Stimulated activated CD4-positive, alpha-beta T cell treated with anti-CD3 and anti-CD28 coated beads, Interleukin-15, amount 100 ng/mL, for 24 hours (primary cell): ENCODE measurements around the gene NAV3.

Experiments
- DNase-seq: peaks from one replicate; pipeline ENCODE4 v3.0.0-alpha.2; 2020

NAV3 gene

GRCh38 chr12:78143717-78144116 lies 313.0 kb downstream of the NAV3 start:
- DNase-seq: no peak

GRCh38 chr12:78145398-78145797 lies 314.7 kb downstream of the NAV3 start:
- no peak for DNase-seq

GRCh38 chr12:78146365-78146772 lies 315.7 kb downstream of the NAV3 start:
- no peak for DNase-seq

- DNase-seq: no peak
Measured at GRCh38 chr12:78149459-78149858, 318.8 kb downstream of the NAV3 start.

- no peak for DNase-seq
Measured at GRCh38 chr12:78155546-78155945, 324.9 kb downstream of the NAV3 start.

GRCh38 chr12:78156751-78157150 lies 326.1 kb downstream of the NAV3 start:
- DNase-seq: no peak

- DNase-seq: no peak
Measured at GRCh38 chr12:78157199-78157598, 326.5 kb downstream of the NAV3 start.

- DNase-seq: no peak
Measured at GRCh38 chr12:78164154-78164553, 333.5 kb downstream of the NAV3 start.

GRCh38 chr12:78167510-78167909 lies 336.8 kb downstream of the NAV3 start:
- no peak for DNase-seq

- DNase-seq: no peak
Measured at GRCh38 chr12:78171061-78171460, 340.4 kb downstream of the NAV3 start.

GRCh38 chr12:78176643-78177042 lies 345.9 kb downstream of the NAV3 start:
- no peak for DNase-seq

- no peak for DNase-seq
Measured at GRCh38 chr12:78177298-78177697, 346.6 kb downstream of the NAV3 start.

- no peak for DNase-seq
Measured at GRCh38 chr12:78179346-78179745, 348.7 kb downstream of the NAV3 start.

GRCh38 chr12:78181544-78182162 lies 351.0 kb downstream of the NAV3 start:
- no peak for DNase-seq

- DNase-seq: no peak
Measured at GRCh38 chr12:78183824-78184223, 353.1 kb downstream of the NAV3 start.

GRCh38 chr12:78185109-78185508 lies 354.4 kb downstream of the NAV3 start:
- no peak for DNase-seq

GRCh38 chr12:78185651-78186050 lies 355.0 kb downstream of the NAV3 start:
- DNase-seq: no peak

GRCh38 chr12:78186670-78187069 lies 356.0 kb downstream of the NAV3 start:
- no peak for DNase-seq

- DNase-seq: no peak
Measured at GRCh38 chr12:78187741-78188140, 357.0 kb downstream of the NAV3 start.

- no peak for DNase-seq
Measured at GRCh38 chr12:78189656-78190055, 359.0 kb downstream of the NAV3 start.

- DNase-seq: no peak
Measured at GRCh38 chr12:78191611-78192010, 360.9 kb downstream of the NAV3 start.

GRCh38 chr12:78192979-78193378 lies 362.3 kb downstream of the NAV3 start:
- no peak for DNase-seq

GRCh38 chr12:78194448-78194847 lies 363.8 kb downstream of the NAV3 start:
- DNase-seq: no peak

GRCh38 chr12:78198896-78199295 lies 368.2 kb downstream of the NAV3 start:
- no peak for DNase-seq

- no peak for DNase-seq
Measured at GRCh38 chr12:78199926-78200325, 369.2 kb downstream of the NAV3 start.

GRCh38 chr12:78204926-78205325 lies 374.2 kb downstream of the NAV3 start:
- no peak for DNase-seq
